Left forelimb (tissue), 1 donor: ENCODE results near the gene CEP68.
"Not testable (repeated sequence)": the region's sequence is repeated elsewhere in the genome, so short reads cannot be mapped to it uniquely, and the experiment has no call there.

Source experiments
- DNase-seq: peaks from one replicate; pipeline ENCODE4 v3.0.0-alpha.2; 2018; ENCODE audit warnings: low spot score

Gene CEP68

DNA sequence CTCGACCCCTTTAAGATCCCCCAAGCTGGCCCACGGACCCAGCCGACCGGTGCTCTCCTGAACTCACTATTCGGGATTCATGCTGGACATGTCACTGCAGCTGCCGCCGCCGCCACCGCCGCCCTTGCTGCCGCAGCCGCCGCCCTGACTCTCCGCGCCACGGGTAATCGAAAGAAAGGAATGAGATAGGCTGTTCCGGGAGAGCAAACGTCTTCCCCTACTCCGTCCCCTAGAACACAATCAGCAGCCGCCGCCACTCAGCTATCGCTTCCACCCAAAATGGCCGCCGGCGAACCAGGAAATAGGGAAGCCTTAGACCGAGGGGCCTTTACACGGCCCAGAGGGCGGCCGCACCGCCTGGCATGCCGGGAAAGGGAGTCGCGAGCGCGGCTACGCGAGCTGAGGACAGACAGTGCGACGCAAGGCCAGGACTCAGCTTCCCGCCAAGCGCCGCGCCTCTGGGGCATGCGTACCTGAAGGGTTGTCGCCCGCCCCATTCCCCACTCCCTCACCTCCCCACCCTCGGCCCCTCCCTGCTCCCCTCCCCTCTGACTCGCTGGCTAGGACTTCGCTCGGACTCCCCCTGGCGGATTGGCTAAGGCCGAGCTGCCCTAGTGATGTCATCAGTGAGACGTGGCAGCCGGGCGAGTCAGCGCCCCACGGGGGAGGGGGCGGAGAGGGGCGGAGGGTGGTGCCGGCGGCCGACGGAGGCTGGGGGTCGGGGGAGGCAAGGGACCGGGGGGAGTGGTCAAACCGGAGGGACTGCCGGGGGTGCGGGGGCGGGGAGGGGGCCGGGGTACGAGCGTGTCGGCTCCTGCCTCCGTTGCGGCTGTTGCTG lies 73.8 kb downstream of the CEP68 start, which contains the start of gene RAB1A:
RAB1A (minus strand) TSS at position 281 of the 838 bp plus-strand sequence; CDS start at position 90, 191 bp downstream.
- DNase-seq: peak; percentile 99

DNA sequence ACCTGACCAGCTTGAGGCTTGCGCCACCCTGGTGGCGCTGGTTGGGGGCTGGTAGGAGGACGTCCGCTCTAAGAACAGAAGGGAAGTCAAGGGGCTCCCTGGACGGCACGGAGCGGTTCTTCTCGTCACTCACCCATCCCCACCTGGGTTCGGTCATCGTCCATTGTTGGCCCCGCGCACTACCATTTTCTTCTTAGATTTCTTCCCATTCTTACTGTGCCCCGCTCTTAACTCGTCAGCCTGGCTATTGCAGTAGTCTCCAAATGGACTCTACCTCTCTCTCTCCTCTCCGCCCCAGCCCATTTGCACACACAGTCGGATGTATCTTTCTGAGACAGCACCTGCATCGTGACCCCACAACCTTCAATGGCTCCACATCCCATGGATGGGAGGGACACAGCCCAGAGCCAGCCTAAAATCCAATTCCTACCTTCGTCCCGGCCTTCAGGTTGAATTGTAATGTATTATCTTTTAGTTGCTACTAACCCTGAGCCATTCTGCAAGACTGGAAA lies 74.5 kb downstream of the CEP68 start:
- DNase-seq: no peak

DNA sequence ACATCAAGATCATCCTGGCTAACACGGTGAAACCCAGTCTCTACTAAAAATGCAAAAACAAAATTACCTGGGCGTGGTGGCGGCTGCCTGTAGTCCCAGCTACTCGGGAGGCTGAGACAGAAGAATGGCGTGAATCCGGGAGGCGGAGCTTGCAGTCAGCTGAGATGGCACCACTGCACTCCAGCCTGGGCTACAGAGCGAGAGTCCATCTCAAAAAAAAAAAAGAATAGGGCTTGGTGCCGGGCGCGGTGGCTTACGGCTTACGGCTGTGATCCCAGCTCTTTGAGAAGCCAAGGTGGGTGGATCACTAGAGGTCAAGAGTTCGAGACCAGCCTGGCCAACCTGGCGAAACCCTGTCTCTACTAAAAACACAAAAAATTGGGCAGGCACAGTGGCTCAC lies 76.7 kb downstream of the CEP68 start:
- not testable (repeated sequence) for DNase-seq

DNA sequence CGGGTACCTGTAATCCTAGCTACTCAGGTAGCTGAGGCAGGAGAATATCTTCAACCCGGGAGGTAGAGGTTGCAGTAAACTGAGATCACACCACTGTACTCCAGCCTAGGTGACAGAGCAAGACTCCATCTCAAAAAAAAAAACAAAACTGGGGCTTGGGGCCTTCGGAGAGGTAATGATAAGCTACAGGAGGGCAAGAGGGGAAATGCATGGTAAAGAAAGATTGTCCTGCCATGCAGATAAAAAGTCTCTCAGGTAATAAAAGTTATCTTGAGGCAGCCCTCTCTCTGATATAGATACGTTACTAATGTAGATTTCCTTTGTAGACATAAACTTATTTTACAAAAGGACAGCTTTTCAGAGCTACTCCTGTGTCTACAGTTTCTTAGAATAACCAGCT lies 77.4 kb downstream of the CEP68 start:
- DNase-seq: no peak

DNA sequence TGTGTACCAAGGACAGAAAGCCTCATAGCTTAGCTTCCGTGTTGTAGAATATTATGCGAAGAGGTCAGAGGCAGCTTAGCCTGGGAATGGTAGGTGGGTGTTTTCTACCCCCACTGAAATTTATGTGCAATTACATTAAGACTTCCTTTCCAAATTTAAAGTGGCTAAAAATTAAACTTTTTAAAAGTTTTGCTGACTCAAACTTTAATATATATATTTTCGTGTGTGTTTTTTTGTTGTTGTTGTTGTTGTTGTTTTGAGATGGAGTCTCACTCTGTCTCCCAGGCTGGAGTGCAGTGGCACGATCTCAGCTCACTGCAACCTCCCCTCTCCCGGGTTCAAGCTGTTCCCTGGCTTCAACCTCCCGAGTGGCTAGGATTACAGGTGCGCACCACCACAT lies 77.9 kb downstream of the CEP68 start:
- no peak for DNase-seq

DNA sequence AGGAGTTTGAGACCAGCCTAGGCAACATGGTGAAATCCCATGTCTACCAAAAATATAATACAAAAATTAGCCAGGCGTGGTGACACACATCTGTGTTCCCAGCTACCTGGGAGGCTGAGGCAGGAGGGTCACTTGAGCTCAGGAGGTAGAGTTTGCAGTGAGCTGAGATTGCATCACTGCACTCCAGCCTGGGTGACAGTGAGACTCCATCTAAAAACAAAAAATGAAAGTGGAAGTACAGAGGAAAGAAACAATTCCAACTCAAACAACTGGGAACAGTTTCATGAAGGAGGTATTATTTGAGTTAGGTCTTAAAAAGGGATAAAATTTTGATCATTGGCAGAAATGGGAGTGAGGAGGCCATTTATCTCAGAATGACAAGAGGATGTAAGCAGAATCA lies 80.0 kb downstream of the CEP68 start:
- no peak for DNase-seq
